GM12892 (cell line): ENCODE measurements around the gene KIFC3.
"Not testable (repeated sequence)": the region's sequence is repeated elsewhere in the genome, so short reads cannot be mapped to it uniquely, and the experiment has no call there.

Experiments
- DNase-seq: peaks from one replicate; pipeline ENCODE4 v3.0.0; 2011; ENCODE audit not compliant: insufficient read length
- FAIRE-seq: peaks from 2 replicates; lab custom pipeline; 2011; peaks lifted over from hg19 to GRCh38; lab: Jason Lieb, UNC
- POLR2A ChIP-seq: IDR thresholded peaks from 2 replicates; pipeline ENCODE4 v1.6.1; 2011; ENCODE audit warnings: low read depth, low read length, control low read depth
- POLR2AphosphoS5 ChIP-seq: IDR thresholded peaks from 2 replicates; pipeline ENCODE4 v1.6.1; 2011; ENCODE audit warnings: low read depth, low read length, control low read depth
- TAF1 ChIP-seq: IDR thresholded peaks from 2 replicates; pipeline ENCODE4 v1.6.1; 2011; ENCODE audit warnings: low read depth, mild to moderate bottlenecking, control low read depth, low read length, borderline replicate concordance

Gene KIFC3

GRCh38 chr16:57734925-57735754 is 67.2 kb downstream of the KIFC3 start:
- FAIRE-seq, result peak; percentile 100

GRCh38 chr16:57734308-57734924 is 67.9 kb downstream of the KIFC3 start:
- FAIRE-seq (peak; percentile 42), DNase-seq (no peak)
- no peak for TF ChIP-seq TAF1

More at GRCh38 chr16:57734925-57735754, 67.2 kb downstream of the KIFC3 start:
- peak; percentile 97 for DNase-seq
- peak; percentile 67 for TF ChIP-seq POLR2A
- TF ChIP-seq TAF1, result peak; percentile 65
- peak; percentile 76 for TF ChIP-seq POLR2AphosphoS5

GRCh38 chr16:57732714-57733113 is 69.6 kb downstream of the KIFC3 start:
- TF ChIP-seq POLR2A (no peak), TAF1 (no peak), POLR2AphosphoS5 (no peak)
- FAIRE-seq, result no peak

GRCh38 chr16:57732037-57732436 is 70.3 kb downstream of the KIFC3 start:
- DNase-seq (no peak), FAIRE-seq (no peak)
- no peak for TF ChIP-seq POLR2A
- no peak for TF ChIP-seq POLR2AphosphoS5
- TF ChIP-seq TAF1, result no peak

More at GRCh38 chr16:57732714-57733113, 69.6 kb downstream of the KIFC3 start:
- no peak for DNase-seq

- TF ChIP-seq POLR2A, result no peak
- no peak for TF ChIP-seq TAF1
- no peak for TF ChIP-seq POLR2AphosphoS5
- no peak for DNase-seq
- FAIRE-seq, result no peak
These were observed 71.2 kb downstream of the KIFC3 start for GRCh38 chr16:57730771-57731730.

GRCh38 chr16:57729852-57730251 is 72.4 kb downstream of the KIFC3 start:
- not testable (repeated sequence) for DNase-seq, FAIRE-seq

- FAIRE-seq (no peak), DNase-seq (no peak)
- TF ChIP-seq POLR2AphosphoS5 (no peak), POLR2A (no peak), TAF1 (no peak)
These were observed 73.2 kb downstream of the KIFC3 start for GRCh38 chr16:57729182-57729484.

GRCh38 chr16:57728336-57729181 is 73.7 kb downstream of the KIFC3 start:
- FAIRE-seq, result no peak
- DNase-seq, result no peak
- TF ChIP-seq TAF1 (no peak), POLR2AphosphoS5 (no peak), POLR2A (no peak)

GRCh38 chr16:57727610-57728009 is 74.7 kb downstream of the KIFC3 start:
- FAIRE-seq, result no peak
- DNase-seq, result no peak
- TF ChIP-seq POLR2AphosphoS5 (no peak), POLR2A (no peak), TAF1 (no peak)

GRCh38 chr16:57726433-57726947 is 75.8 kb downstream of the KIFC3 start:
- TF ChIP-seq POLR2AphosphoS5, result no peak
- TF ChIP-seq POLR2A, result no peak
- TF ChIP-seq TAF1, result no peak
- FAIRE-seq (no peak), DNase-seq (no peak)

GRCh38 chr16:57725976-57726375 is 76.3 kb downstream of the KIFC3 start:
- DNase-seq, result no peak
- no peak for FAIRE-seq
- no peak for TF ChIP-seq POLR2A
- no peak for TF ChIP-seq TAF1
- TF ChIP-seq POLR2AphosphoS5, result no peak
